HG02938 (cell line): ENCODE data around the gene TMPRSS9.
"Not testable (repeated sequence)": the region's sequence is repeated elsewhere in the genome, so short reads cannot be mapped to it uniquely, and the experiment has no call there.

Experiments used
- ATAC-seq: cut with Tn5 transposase; IDR thresholded peaks from one replicate; pipeline ENCODE4 v1.9.1; 2021; ENCODE audit warnings: mild to moderate bottlenecking, moderate library complexity; ENCODE audit not compliant: unreplicated experiment

Gene TMPRSS9

DNA sequence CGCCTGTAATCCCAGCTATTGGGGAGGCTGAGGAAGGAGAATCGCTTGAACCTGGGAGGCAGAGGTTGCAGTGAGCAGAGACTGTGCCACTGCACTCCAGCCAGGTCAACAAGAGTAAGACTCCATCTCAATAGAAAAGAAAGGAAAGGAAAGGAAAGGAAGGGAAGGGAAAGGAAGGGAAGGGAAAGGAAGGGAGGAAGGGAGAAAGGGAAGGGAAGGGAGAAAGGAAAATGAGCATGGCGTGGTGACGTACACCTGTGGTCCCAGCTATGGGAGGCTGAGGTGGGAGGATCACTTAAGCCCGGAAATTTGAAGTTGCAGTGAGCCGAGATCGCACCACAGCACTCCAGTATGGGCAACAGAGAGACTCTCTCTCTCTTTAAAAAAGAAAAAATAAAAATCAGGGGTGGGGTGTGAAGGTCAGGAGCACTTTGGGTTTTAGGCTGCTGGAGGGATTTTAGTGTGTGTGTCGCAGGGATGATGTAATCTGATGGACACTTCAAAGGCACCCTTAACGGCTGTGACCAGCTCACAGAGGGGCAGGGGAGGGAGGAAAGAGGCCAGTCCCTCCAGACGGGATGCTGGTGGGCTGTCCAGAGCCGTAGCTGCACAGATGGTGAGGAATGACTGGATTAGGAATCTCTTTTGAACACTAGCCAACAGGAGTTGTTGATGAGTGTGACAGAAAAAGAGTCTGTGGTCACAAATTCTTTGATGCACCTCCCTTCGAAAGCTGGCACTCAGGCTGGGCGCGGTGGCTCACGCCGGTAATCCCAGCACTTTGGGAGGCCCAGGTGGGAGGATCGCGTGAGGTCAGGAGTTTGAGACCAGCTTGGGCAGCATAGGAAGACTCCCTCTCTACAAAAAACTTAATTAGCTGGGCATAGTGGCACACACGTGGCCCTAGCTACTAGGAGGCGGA lies 27.6 kb downstream of the TMPRSS9 start:
- ATAC-seq, result no peak

DNA sequence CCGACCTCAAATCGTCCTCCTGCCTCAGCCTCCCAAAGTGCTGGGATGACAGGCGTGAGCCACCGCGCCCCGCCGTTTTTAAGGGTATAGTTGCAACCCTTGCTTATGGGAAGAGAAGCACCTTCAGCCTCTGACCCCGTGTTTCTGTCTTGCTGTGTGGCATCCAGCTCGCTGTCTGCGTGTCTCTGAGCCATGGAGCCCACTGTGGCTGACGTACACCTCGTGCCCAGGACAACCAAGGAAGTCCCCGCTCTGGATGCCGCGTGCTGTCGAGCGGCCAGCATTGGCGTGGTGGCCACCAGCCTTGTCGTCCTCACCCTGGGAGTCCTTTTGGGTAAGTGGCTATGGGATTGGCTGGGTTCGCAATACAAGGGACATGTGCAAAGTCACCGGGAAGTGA lies 29.5 kb downstream of the TMPRSS9 start:
- ATAC-seq, result no peak

DNA sequence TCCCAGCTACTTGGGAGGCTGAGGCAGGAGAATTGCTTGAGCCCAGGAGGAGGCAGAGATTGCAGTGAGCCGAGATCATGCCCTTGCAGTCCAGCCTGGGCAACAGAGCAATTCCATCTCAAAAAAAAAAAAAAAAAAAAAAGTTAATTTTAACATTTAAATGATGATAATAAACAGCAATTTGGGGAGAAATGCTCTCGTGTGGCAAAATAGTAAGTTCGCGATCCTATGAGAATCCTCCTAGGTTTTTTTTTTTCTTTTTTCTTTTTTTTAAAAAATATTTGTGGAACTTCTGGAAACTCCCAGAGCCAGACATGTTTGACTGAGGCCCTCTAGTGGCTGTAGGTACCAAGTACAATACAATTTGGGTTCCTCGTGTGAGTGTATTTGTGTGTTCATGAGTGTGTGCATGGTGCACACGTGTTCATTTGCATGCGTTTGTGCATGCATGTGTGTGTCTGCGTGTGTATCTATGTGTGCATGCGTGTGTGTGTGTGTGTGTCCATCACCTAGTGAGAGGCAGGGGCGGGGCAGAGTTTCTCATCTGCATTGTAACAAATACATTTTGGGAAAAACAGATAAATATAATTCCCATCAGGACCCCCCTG lies 31.2 kb downstream of the TMPRSS9 start:
- no peak for ATAC-seq

DNA sequence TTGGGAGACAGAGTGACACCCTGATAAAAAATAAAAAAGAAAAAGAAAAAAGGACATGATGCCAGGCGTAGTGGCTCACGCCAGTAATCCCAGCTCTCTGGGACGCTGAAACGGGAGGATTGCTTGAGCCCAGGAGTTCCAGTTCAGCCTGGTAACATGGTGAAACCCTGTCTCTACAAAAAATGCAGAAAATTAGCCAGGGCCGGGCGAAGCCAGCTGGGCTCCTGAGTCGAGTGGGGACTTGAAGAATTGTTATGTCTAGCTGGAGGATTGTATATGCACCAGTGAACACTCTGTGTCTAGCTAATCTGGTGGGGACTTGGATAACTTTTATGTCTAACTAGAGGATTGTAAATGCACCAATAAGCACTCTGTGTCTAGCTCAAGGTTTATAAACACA lies 32.3 kb downstream of the TMPRSS9 start:
- no peak for ATAC-seq

DNA sequence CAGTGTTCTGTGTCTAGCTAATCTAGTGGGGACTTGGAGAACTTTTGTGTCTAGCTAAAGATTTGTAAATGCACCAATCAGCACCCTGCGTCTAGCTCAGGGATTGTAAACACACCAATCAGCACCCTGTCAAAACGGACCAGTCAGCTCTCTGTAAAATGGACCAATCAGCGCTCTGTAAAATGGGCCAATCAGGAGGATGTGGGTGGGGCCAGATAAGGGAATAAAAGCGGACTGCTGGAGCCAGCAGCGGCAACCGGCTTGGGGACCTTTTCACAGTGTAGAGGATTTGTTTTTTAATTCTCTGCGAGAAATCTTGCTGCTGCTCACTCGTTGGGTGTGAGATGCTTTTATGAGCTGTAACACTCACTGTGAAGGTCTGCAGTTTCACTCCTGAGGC lies 32.8 kb downstream of the TMPRSS9 start:
- ATAC-seq, result not testable (repeated sequence)

DNA sequence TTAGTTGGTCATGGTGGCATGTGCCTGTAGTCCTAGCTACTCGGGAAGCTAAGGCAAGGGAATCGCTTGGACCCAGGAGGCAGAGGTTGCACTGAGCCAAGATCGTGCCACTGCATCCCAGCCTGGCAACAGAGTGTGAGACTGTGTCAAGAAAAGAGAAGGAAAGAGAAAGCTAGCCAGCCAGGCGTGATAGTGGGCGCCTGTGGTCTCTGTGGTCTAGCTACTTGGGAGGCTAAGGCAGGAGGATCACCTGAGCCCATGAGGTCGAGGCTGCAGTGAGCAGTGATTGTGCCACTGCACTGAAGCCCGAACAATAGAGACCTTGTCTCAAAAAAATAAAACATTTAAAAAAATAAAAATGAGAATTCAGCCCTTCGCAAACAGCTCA lies 34.0 kb downstream of the TMPRSS9 start:
- ATAC-seq, result no peak

DNA sequence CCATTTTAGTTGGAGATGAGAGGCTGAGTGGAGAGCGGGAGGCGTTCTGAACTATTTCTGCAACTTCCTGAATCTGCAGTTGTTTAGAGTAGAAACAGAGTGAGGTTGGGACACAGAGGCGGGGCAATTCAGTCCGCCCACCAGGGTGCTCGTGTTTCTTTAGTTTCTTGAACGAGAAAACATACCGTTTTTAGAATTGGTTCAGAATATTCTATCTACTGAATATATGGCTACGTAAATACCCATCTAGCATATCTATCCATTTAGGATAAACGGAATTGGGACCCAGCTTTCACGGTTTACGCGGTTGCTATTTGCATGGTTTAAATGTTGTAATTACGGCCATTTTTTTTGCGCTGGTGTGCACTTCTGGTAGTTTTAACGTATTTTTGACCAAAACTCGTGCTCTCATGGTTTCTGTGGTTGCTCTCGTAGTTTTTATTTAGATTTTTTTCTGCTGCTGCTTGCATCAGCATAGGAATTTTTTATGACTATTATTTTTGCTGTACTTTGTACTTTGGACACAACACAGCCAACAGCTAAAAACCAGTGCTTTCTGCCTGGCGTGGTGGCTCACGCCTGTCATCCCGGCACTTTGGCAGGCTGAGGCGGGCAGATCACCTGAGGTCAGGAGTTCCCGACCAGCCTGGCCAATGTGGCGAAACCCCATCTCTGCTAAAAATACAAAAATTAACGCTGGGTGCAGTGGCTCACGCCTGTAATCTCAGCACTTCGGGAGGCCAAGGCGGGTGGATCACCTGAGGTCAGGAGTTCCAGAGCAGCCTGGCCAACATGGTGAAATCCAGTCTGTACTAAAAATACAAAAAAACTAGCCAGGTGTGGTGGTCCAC lies 34.6 kb downstream of the TMPRSS9 start:
- no peak for ATAC-seq

DNA sequence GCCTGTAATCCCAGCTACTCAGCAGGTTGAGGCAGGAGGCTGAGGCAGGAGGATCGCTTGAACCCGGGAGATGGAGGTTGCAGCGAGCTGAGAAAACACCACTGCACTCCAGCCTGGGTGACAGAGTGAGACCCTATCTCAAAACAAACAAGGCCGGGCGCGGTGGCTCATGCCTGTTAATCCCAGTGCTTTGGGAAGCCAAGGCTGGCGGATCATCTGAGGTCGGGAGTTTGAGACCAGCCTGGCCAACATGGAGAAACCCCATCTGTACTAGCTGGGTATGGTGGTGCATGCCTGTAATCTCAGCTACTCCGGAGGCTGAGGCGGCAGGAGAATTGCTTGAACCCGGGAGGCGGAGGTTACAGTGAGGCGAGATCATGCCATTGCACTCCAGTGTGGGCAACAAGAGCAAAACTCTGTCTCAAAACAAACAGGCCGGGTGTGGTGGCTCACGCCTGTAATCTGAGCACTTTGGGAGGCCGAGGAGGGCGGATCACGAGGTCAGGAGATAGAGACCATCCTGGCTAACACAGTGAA lies 35.3 kb downstream of the TMPRSS9 start:
- not testable (repeated sequence) for ATAC-seq

DNA sequence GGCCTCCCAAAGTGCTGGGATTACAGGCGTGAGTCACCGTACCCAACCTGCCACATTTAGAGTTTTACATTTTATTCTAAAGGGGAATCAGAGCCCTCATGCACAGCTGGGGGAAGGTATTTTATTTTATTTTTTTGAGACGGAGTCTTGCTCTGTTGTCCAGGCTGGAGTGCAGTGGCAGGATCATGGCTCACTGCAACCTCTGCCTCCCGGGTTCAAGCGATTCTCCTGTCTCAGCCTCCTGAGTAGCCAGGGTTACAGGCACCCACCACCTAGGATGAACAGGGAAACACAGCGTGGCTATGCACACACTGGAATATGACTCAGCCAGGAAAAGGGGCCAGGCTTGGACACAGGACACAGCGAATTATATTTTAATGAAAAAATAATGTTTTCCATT lies 37.1 kb downstream of the TMPRSS9 start:
- not testable (repeated sequence) for ATAC-seq

DNA sequence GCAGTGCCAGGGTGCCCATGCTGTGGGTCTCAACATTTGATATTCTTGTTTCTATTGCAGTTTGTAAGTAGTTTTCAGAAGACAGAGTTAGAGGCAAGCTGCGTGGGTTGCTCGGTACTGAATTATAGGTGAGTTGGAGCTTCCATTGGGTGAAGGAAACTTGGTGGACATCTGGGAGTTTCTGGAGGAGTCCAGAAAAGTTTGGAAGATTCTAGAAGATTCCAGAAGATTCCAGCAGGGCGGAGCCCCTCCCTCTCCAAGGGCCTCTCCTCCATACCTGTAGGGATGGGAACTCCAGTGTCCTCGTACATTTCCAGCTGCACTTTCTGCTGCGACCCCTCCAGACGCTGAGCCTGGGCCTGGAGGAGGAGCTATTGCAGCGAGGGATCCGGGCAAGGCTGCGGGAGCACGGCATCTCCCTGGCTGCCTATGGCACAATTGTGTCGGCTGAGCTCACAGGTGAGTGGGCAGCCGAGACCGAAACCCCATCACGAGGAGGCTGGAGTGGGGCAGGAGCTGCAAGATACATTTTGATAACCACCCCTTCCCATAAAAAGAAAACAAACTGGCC lies 38.8 kb downstream of the TMPRSS9 start:
- ATAC-seq, result no peak

DNA sequence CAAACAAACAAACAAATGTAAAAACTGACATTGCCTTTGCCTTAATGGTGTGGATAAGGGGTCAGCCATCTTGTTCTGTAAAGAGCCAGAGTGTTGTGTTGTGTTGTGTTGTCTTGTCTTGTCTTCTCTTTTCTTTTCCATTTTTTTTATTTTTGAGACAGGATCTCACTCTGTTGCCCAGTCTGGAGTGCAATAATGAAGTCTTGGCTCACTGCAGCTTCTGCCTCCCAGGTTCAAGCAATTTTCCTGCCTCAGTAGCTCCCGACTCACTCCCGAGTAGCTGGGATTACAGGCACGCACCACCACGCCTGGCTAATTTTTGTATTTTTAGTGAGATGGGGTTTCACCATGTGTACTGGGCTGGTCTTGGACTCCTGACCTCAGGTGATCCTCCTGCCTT lies 39.5 kb downstream of the TMPRSS9 start:
- ATAC-seq, result no peak

DNA sequence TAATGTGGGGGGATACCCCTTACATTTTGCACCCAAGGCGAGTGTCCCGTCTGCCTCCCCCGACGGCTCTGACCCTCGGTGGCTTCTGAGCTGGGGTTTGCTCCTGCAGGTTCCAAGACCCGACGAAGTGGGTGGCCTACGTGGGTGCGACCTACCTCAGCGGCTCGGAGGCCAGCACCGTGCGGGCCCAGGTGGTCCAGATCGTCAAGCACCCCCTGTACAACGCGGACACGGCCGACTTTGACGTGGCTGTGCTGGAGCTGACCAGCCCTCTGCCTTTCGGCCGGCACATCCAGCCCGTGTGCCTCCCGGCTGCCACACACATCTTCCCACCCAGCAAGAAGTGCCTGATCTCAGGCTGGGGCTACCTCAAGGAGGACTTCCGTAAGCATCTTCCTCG lies 48.2 kb downstream of the TMPRSS9 start:
- ATAC-seq, result no peak

DNA sequence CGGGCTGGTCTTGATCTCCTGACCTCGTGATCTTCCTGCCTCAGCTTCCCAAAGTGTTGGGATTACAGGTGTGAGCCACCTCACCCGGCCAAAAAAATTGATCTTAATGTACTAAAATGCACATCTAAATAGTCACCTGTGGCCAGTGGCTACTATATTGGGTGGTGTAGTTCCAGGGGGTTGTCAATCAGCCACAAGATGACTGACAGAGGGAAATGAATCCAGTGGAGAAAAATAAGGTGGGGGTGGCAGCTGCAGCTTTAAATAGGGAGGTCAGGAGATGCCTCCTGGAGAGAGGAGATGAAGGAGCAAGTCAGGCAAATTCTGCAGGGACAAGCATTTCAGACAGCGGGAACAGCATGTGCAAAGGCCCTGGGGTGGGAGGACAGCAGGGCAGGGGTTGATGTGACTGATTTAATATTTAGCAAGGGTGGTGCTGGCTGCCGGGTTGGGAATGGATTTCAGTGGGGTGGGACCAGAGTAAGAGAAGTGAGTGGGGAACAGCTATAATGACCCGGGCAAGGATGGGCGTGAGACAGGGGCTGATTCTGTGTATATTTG lies 49.4 kb downstream of the TMPRSS9 start:
- no peak for ATAC-seq

DNA sequence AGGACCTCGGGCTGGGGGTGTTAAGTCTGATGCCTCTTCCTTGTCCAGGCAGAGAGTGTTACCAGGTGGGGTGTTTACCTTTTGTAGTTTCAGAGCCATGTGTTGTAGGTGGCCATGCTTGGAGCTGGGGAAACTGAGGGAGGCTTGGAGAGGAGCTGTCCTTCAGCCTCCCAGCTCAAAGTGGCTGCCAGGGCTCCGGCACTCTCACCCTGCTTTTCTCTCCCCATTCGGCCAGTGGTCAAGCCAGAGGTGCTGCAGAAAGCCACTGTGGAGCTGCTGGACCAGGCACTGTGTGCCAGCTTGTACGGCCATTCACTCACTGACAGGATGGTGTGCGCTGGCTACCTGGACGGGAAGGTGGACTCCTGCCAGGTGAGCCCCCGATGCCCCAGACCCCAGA lies 50.0 kb downstream of the TMPRSS9 start:
- ATAC-seq, result no peak

DNA sequence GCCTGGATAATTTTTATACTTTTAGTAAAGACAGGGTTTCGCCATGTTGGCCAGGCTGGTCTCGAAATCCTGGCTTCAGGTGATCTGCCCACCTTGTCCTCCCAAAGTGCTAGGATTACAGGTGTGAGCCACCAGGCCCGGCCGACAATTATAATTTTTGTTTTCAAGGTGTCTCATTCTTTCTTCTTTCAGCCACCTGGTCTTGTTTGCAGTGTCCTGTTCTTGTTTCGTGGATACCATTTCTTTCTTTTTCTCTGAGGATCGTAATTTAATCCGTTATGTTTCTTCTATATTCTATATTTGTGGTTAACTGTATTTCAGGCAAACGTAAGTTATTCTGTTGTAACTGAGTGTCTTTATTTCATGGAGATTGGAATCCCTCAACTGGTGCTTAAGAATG lies 51.6 kb downstream of the TMPRSS9 start:
- no peak for ATAC-seq

DNA sequence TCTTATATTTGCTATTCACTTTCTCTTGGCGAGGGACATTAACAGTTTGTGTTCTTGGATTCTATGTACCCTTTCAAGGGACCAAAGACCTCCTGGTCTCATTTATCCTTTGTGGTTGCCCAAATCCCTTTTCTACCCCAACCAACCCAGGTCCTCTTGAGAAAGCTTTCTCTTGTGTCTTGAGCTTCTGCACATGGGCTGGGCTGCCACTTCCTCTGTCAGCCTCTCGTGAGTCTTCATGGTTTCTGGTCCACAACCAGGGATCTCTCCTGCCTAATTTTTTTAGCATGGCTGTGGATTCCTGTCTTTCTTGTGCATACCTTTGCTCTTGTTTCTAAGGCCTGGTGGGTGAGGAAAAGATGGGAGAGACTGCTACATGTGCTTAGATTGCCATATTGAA lies 52.4 kb downstream of the TMPRSS9 start:
- no peak for ATAC-seq

DNA sequence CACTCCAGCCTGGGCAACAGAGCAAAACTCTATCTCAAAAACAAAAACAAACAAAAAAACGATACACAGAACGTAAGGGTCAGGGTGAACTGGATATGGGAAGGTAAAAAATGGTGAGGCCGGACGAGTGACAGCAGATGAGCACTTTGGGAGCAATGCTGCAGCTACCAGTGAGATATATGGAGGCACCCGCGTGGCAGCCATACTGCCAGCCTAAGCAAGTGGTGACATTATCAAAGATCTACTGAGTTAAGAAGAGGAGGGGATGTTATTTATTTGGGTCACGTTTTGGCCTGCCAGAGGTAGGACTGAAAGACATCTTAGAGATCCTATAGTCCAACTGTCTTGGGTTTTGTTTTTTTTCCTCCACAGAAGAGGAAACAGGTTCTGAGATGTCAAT lies 53.1 kb downstream of the TMPRSS9 start:
- no peak for ATAC-seq

DNA sequence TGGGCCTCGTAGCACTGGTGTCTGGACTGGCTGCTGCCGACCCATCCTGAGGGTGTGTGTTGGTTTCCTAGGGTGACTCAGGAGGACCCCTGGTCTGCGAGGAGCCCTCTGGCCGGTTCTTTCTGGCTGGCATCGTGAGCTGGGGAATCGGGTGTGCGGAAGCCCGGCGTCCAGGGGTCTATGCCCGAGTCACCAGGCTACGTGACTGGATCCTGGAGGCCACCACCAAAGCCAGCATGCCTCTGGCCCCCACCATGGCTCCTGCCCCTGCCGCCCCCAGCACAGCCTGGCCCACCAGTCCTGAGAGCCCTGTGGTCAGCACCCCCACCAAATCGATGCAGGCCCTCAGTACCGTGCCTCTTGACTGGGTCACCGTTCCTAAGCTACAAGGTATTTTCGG lies 53.6 kb downstream of the TMPRSS9 start:
- no peak for ATAC-seq

DNA sequence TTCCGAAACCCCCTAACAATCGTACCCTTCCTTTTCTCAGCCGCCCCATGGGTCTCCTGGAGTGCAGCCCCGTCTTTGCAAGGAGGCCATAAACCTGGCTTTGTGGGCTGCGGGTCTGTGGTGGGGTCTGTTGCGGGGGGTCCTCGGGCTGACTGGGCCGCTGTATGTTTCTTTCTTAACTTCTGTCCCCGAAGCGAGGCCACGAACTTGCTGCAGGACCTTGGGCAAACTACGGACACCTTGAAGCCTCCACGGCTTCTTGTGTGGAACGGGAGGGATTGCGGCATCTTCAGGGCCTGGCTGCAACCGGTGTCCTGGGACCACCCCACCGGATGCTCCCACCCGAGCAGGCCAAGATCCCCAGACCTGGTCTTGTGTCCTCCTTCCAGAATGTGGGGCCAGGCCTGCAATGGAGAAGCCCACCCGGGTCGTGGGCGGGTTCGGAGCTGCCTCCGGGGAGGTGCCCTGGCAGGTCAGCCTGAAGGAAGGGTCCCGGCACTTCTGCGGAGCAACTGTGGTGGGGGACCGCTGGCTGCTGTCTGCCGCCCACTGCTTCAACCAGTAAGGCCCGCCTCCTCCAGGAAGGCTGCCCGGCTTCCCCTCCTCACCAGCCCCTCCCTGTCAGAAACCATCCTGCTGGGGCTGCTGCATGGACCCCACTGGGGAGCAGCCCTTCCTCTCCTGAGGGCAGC lies 55.4 kb downstream of the TMPRSS9 start:
- no peak for ATAC-seq

DNA sequence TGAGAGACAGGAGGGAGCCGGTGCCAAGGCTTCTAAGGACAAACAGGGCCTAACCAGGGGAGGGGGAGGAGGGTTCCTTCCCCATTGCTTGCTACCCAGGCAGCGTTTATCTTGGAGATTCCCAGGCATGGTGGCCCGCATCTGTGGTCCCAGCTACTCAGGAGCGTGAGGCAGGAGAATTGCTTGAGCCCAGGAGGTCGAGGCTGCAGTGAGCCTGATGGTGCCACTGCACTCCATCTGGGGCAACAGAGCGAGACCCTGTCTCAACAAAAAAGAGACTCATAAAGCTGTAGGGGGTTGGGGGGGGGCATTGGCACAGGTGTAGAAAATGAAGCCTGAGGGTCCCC lies 55.9 kb downstream of the TMPRSS9 start:
- ATAC-seq, result no peak
